ENCODE measurements around the gene AIFM3. TPM values are rescaled to one million over a fixed set of nuclear protein-coding genes. Genes with fewer than 3 reads are reported as not detected.
A peak's percentile ranks its signal among the peaks of the same experiment; 100 is the strongest.

AIFM3 gene
- total RNA-seq, 2 donors from 2014 or later: 0.58 TPM; not detected in 1

GRCh38 chr22:20946080-20946986 lies 20.7 kb upstream of the AIFM3 start:
- ATAC-seq (replicated peaks in 1 of 2): no peak
- Mint-ChIP-seq H3K27me3 (ENCODE audit: low read depth) (no peaks in the 10 kb centered on the region), H3K4me1 (ENCODE audit: low read depth) (peaks cover 54% of the 10 kb centered on the region), H3K9me3 (no peaks in the 10 kb centered on the region), H3K4me3 (no peak overlapping the region), H3K36me3 (ENCODE audit: insufficient read depth in 2 of 2) (peaks cover 3 to 12% of the 10 kb centered on the region in 2 donors), H3K27ac (peak overlapping the region; percentile 24)
- no peak for DNase-seq

- ATAC-seq (replicated peaks in 1 of 2): no peak
- Mint-ChIP-seq H3K4me3 (no peak overlapping the region), H3K4me1 (ENCODE audit: low read depth) (peaks cover 51% of the 10 kb centered on the region), H3K27me3 (ENCODE audit: low read depth) (no peaks in the 10 kb centered on the region), H3K27ac (no peak overlapping the region), H3K36me3 (ENCODE audit: insufficient read depth in 2 of 2) (peaks cover 3 to 12% of the 10 kb centered on the region in 2 donors), H3K9me3 (no peaks in the 10 kb centered on the region)
- no peak for DNase-seq
Measured at GRCh38 chr22:20946991-20947390, 20.1 kb upstream of the AIFM3 start.

- ATAC-seq (replicated peaks in 1 of 2): no peak
- Mint-ChIP-seq H3K9me3 (no peaks in the 10 kb centered on the region), H3K4me1 (ENCODE audit: low read depth) (peaks cover 37% of the 10 kb centered on the region), H3K4me3 (no peak overlapping the region), H3K27me3 (ENCODE audit: low read depth) (no peaks in the 10 kb centered on the region), H3K27ac (no peak overlapping the region), H3K36me3 (ENCODE audit: insufficient read depth in 2 of 2) (peaks cover 3 to 6% of the 10 kb centered on the region in 2 donors)
- DNase-seq: no peak
Measured at GRCh38 chr22:20948450-20948849, 18.6 kb upstream of the AIFM3 start.

- Mint-ChIP-seq H3K4me3 (no peak overlapping the region), H3K27me3 (ENCODE audit: low read depth) (no peaks in the 10 kb centered on the region), H3K27ac (no peak overlapping the region), H3K4me1 (ENCODE audit: low read depth) (peaks cover 34% of the 10 kb centered on the region), H3K9me3 (no peaks in the 10 kb centered on the region), H3K36me3 (ENCODE audit: insufficient read depth in 2 of 2) (peaks cover 3 to 4% of the 10 kb centered on the region in 2 donors)
- DNase-seq (no peak), ATAC-seq (replicated peaks in 1 of 2) (no peak)
Measured at GRCh38 chr22:20948989-20949388, 18.1 kb upstream of the AIFM3 start.

- H3K36me3 Mint-ChIP-seq (ENCODE audit: insufficient read depth in 2 of 2): peaks cover 3 to 4% of the 10 kb centered on the region in 2 donors
- no peaks in the 10 kb centered on the region for H3K9me3 Mint-ChIP-seq
- peak overlapping the region; percentile 61 for H3K27ac Mint-ChIP-seq
Measured at GRCh38 chr22:20949698-20950183, 17.3 kb upstream of the AIFM3 start.

DNA sequence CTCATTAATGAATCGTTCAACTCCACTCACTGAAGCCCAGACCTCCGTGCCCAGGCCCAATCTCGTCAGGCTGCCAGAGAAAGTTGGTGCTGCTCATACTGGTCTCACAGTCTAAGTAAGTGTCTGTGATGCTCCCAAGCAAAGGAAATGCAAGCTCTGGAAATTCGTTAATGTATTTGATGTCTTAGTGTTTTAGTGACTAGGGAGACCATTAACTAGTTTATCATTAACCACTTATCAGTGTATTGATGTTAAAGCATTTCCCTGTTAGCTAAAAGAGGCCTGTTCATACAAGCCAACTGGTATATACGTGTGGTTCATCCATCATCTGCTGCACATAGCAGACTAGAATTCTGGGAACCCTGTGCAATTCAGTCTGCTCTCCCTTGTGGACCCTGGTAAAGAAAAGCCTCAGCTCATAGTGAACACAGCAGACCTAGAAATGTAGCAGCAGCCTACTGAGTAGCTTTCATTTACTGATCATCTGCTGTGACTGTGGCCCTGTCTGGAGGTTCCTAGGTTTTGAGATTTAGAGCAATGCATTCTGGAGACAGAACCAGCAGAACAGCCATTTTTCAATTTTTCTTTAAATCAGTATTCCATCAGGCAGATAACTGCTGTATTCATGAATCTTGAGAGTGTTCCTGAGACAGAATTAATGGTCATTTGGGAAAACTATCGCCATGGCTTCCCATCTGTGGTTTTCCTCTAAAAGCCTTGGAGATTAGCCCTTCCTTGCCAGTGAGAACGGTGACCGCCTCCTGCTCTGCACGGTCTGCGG lies 15.7 kb upstream of the AIFM3 start:
- Mint-ChIP-seq H3K9me3 (no peaks in the 10 kb centered on the region), H3K27me3 (ENCODE audit: low read depth) (peaks cover 3% of the 10 kb centered on the region), H3K36me3 (ENCODE audit: insufficient read depth in 2 of 2) (peaks cover 3 to 4% of the 10 kb centered on the region in 2 donors), H3K27ac (no peak overlapping the region), H3K4me3 (no peak overlapping the region), H3K4me1 (ENCODE audit: low read depth) (peaks cover 17% of the 10 kb centered on the region)
- DNase-seq: no peak
- no peak for ATAC-seq (replicated peaks in 1 of 2)

More at GRCh38 chr22:20949698-20950183, 17.3 kb upstream of the AIFM3 start:
- no peaks in the 10 kb centered on the region for H3K27me3 Mint-ChIP-seq (ENCODE audit: low read depth)
- no peak for DNase-seq
- ATAC-seq (replicated peaks in 1 of 2): no peak
- no peak overlapping the region for H3K4me3 Mint-ChIP-seq
- peaks cover 33% of the 10 kb centered on the region for H3K4me1 Mint-ChIP-seq (ENCODE audit: low read depth)

DNA sequence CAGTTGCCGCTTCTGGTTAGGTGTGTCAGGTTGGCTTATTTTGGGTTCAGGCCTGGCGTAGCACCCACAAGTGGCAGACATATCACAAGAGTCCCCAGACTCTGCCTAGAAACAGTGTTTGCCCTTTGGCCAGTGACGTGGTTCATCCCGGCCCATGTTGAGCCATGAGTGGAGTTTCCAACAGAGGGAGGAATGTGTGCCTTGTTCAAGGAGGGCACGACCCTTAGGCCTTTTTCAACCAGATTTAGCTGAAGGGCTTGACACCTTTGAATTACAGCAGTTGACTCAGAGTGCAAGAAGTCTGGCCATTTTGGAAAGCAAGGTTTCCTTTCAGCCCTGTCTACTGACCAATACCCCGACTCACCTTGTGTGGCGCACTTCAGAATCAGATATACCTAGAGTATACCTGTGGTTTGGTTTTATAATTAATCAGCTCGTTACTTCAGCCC lies 15.1 kb upstream of the AIFM3 start:
- no peak for DNase-seq
- Mint-ChIP-seq H3K4me3 (no peak overlapping the region), H3K27me3 (ENCODE audit: low read depth) (peaks cover 7% of the 10 kb centered on the region), H3K4me1 (ENCODE audit: low read depth) (peaks cover 15% of the 10 kb centered on the region), H3K36me3 (ENCODE audit: insufficient read depth in 2 of 2) (peaks cover 3 to 4% of the 10 kb centered on the region in 2 donors), H3K27ac (no peak overlapping the region), H3K9me3 (no peaks in the 10 kb centered on the region)
- ATAC-seq (replicated peaks in 1 of 2): no peak

GRCh38 chr22:20952544-20953341 lies 14.3 kb upstream of the AIFM3 start:
- Mint-ChIP-seq H3K4me1 (ENCODE audit: low read depth) (peaks cover 13% of the 10 kb centered on the region), H3K36me3 (ENCODE audit: insufficient read depth in 2 of 2) (peaks cover 3 to 4% of the 10 kb centered on the region in 2 donors), H3K4me3 (no peak overlapping the region), H3K9me3 (no peaks in the 10 kb centered on the region), H3K27ac (no peak overlapping the region), H3K27me3 (ENCODE audit: low read depth) (peaks cover 8% of the 10 kb centered on the region)
- ATAC-seq (replicated peaks in 1 of 2): no peak
- DNase-seq: no peak

DNA sequence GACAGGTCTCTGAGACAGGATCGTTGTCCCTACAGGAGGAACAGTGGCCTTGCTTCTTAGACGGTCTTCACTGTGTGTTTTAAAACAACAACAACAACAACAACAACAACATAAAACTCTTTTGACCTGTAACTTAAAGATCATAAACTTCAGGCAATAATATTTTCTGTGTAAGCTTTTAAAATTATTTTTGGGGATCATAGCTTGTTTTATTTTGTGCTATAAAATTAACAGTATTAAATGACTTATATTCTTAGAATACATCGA lies 13.8 kb upstream of the AIFM3 start:
- H3K4me1 Mint-ChIP-seq (ENCODE audit: low read depth): peaks cover 13% of the 10 kb centered on the region
- peaks cover 3 to 4% of the 10 kb centered on the region in 2 donors for H3K36me3 Mint-ChIP-seq (ENCODE audit: insufficient read depth in 2 of 2)
- ATAC-seq (replicated peaks in 1 of 2): no peak
- DNase-seq: no peak
- H3K27me3 Mint-ChIP-seq (ENCODE audit: low read depth): peaks cover 14% of the 10 kb centered on the region
- H3K4me3 Mint-ChIP-seq: no peak overlapping the region
- H3K27ac Mint-ChIP-seq: no peak overlapping the region
- H3K9me3 Mint-ChIP-seq: no peaks in the 10 kb centered on the region

- H3K27ac Mint-ChIP-seq: no peak overlapping the region
- peaks cover 19% of the 10 kb centered on the region for H3K27me3 Mint-ChIP-seq (ENCODE audit: low read depth)
- no peak overlapping the region for H3K4me3 Mint-ChIP-seq
- ATAC-seq (replicated peaks in 1 of 2) (no peak), DNase-seq (no peak)
- peaks cover 3 to 4% of the 10 kb centered on the region in 2 donors for H3K36me3 Mint-ChIP-seq (ENCODE audit: insufficient read depth in 2 of 2)
- H3K4me1 Mint-ChIP-seq (ENCODE audit: low read depth): peaks cover 12% of the 10 kb centered on the region
- no peaks in the 10 kb centered on the region for H3K9me3 Mint-ChIP-seq
Measured at GRCh38 chr22:20953668-20954500, 13.2 kb upstream of the AIFM3 start.

DNA sequence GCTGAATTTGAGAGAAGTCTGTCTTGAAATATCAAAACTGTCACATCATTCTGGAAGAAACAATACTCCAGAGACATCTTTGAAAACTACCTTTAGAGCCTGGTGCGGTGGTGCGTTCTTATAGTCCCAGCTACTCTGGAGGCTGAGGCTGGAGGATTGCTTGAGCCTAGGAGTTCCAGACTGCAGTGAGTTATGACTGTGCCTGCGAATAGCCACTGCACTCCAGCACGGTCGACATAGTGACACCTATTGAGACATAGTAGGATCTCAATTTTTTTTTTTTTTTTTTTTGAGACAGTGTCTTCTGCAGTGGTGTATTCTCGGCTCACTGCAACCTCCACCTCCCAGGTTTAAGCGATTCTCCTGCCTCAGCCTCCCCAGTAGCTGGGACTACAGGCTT lies 11.5 kb upstream of the AIFM3 start:
- Mint-ChIP-seq H3K27me3 (ENCODE audit: low read depth) (peaks cover 23% of the 10 kb centered on the region), H3K4me1 (ENCODE audit: low read depth) (peaks cover 12% of the 10 kb centered on the region), H3K27ac (no peak overlapping the region), H3K9me3 (no peaks in the 10 kb centered on the region), H3K4me3 (no peak overlapping the region), H3K36me3 (ENCODE audit: insufficient read depth in 2 of 2) (no peaks in the 10 kb centered on the region)
- DNase-seq (no peak), ATAC-seq (replicated peaks in 1 of 2) (no peak)

All from activated T-cell treated with anti-CD3 and anti-CD28 coated beads, Interleukin-2, amount 50 U/mL, for 72 hours (primary cell).